H1 (cell line): Measurements from ENCODE around the gene MICU2. TPM values are rescaled to one million over a fixed set of nuclear protein-coding genes. Genes with fewer than 3 reads are reported as not detected.

Source experiments
- CTCF ChIA-PET: fragments of 300-600 bp; sonication (Branson Sonifier 250); formaldehyde crosslinking; loops from one replicate; lab custom pipeline; 2021; ENCODE audit not compliant: partially characterized antibody; lab: Charles Lee
- POLR2A ChIA-PET: fragments of 300-600 bp; sonication (Branson Sonifier 250); formaldehyde crosslinking; loops from one replicate; lab custom pipeline; 2021; ENCODE audit warnings: inconsistent platforms; ENCODE audit not compliant: partially characterized antibody; lab: Charles Lee
- DNase-seq, 2 experiments: peaks; one replicate each; pipeline versions ENCODE4 v3.0.0 to v3.0.0-alpha.2; 2010 to 2022; ENCODE audit warnings: low spot score in 2 of 2, low read depth in 1 of 2, mixed read lengths in 1 of 2
- FAIRE-seq: peaks from 2 replicates; lab custom pipeline; 2011; peaks lifted over from hg19 to GRCh38; lab: Jason Lieb, UNC
- H2AFZ ChIP-seq: 2 replicates; pipeline ENCODE4 v1.8.1; 2012; ENCODE audit warnings: low read length, inconsistent platforms
- H2AK5ac ChIP-seq: 2 replicates; pipeline ENCODE4 v1.6.1; 2013; ENCODE audit warnings: low read depth, low read length
- H2BK120ac ChIP-seq: replicated peaks from 2 replicates; pipeline ENCODE3; 2013; ENCODE audit warnings: low read depth, low read length, inconsistent platforms
- H2BK12ac ChIP-seq: 2 replicates; pipeline ENCODE4 v1.6.1; 2013; ENCODE audit warnings: low read depth, low read length
- H2BK15ac ChIP-seq: 2 replicates; pipeline ENCODE4 v1.6.1; 2013; ENCODE audit warnings: low read length
- H2BK20ac ChIP-seq: 2 replicates; pipeline ENCODE4 v1.6.1; 2013; ENCODE audit warnings: low read length
- H2BK5ac ChIP-seq: 2 replicates; pipeline ENCODE4 v1.6.1; 2013; ENCODE audit warnings: low read depth, low read length
- H3K14ac ChIP-seq: 2 replicates; pipeline ENCODE4 v1.6.1; 2013; ENCODE audit warnings: inconsistent platforms; ENCODE audit not compliant: insufficient read length
- H3K18ac ChIP-seq: 2 replicates; pipeline ENCODE4 v1.6.1; 2013; ENCODE audit warnings: low read length; ENCODE audit errors: extremely low read depth
- H3K23ac ChIP-seq: 2 replicates; pipeline ENCODE4 v1.6.1; 2013; ENCODE audit warnings: inconsistent platforms; ENCODE audit not compliant: insufficient read length
- H3K23me2 ChIP-seq: 2 replicates; pipeline ENCODE4 v1.6.1; 2013; ENCODE audit warnings: low read depth, low read length
- H3K27ac ChIP-seq: 2 replicates; pipeline ENCODE4 v1.6.1; 2011; ENCODE audit warnings: low read depth, low read length, inconsistent platforms
- H3K27me3 ChIP-seq, 4 experiments: replicated peaks in 1 of 4; 1 replicate in 1 of 4; 2 replicates in 3 of 4; pipeline versions ENCODE4 v1.6.1 to v1.8.1; 2011 to 2013; ENCODE audit warnings: low read length in 3 of 4, mild to moderate bottlenecking in 3 of 4, inconsistent platforms in 2 of 4, mixed read lengths in 2 of 4, moderate library complexity in 1 of 4; ENCODE audit not compliant: control insufficient read depth in 3 of 4, insufficient read depth in 3 of 4; ENCODE audit errors: extremely low read depth in 1 of 4
- H3K36me3 ChIP-seq, 4 experiments: 2 replicates each; pipeline versions ENCODE4 v1.6.1 to v1.8.1; 2011 to 2013; ENCODE audit warnings: mild to moderate bottlenecking in 4 of 4, low read length in 3 of 4, moderate library complexity in 2 of 4, control low read depth in 1 of 4, inconsistent platforms in 1 of 4; ENCODE audit not compliant: insufficient read depth in 4 of 4, control insufficient read depth in 2 of 4
- H3K4ac ChIP-seq: replicated peaks from 2 replicates; pipeline ENCODE3; 2013; ENCODE audit warnings: low read length, low read depth, mixed read lengths, inconsistent platforms; ENCODE audit not compliant: insufficient read length
- H3K4me1 ChIP-seq, 4 experiments: replicated peaks in 1 of 4; 1 replicate in 1 of 4; 2 replicates in 3 of 4; pipeline versions ENCODE4 v1.6.1 to v1.8.1; 2011 to 2013; ENCODE audit warnings: low read length in 3 of 4, inconsistent platforms in 2 of 4, mixed read lengths in 1 of 4; ENCODE audit not compliant: insufficient read depth in 4 of 4, control insufficient read depth in 3 of 4
- H3K4me2 ChIP-seq, 2 experiments: 2 replicates each; pipeline versions ENCODE4 v1.6.1 to v1.8.1; 2011 to 2013; ENCODE audit warnings: low read depth in 2 of 2, low read length in 2 of 2, control low read depth in 1 of 2, inconsistent platforms in 1 of 2, mild to moderate bottlenecking in 1 of 2; ENCODE audit not compliant: insufficient read depth in 1 of 2
- H3K4me3 ChIP-seq, 4 experiments: fragments of 200-600, 300-600 bp in 1 of 4; sonication (generic), shearing (Covaris generic), sonication (Bioruptor Twin) in 1 of 4; 2 replicates each; pipeline versions ENCODE4 v1.5.1 to v1.8.1; 2011 to 2016; ENCODE audit warnings: low read length in 4 of 4, low read depth in 3 of 4, control low read depth in 2 of 4, inconsistent platforms in 2 of 4, mild to moderate bottlenecking in 2 of 4, mixed read lengths in 1 of 4, moderate library complexity in 1 of 4; ENCODE audit not compliant: insufficient read depth in 2 of 4; ENCODE audit errors: extremely low read depth in 1 of 4
- H3K56ac ChIP-seq: replicated peaks from 2 replicates; pipeline ENCODE3; 2013; ENCODE audit warnings: low read depth, mild to moderate bottlenecking, mixed read lengths, low read length, inconsistent platforms; ENCODE audit not compliant: insufficient read length
- H3K79me1 ChIP-seq: 2 replicates; pipeline ENCODE4 v1.6.1; 2013; ENCODE audit warnings: low read depth, low read length, control low read depth
- H3K79me2 ChIP-seq, 2 experiments: 2 replicates each; pipeline versions ENCODE4 v1.6.1 to v1.8.1; 2012 to 2013; ENCODE audit warnings: low read length in 2 of 2, mild to moderate bottlenecking in 2 of 2, inconsistent platforms in 1 of 2; ENCODE audit not compliant: insufficient read depth in 2 of 2, control insufficient read depth in 1 of 2
- H3K9ac ChIP-seq, 4 experiments: replicated peaks in 1 of 4; 1 replicate in 1 of 4; 2 replicates in 3 of 4; pipeline versions ENCODE4 v1.6.1 to v1.8.1; 2011 to 2013; ENCODE audit warnings: low read depth in 3 of 4, low read length in 3 of 4, control low read depth in 2 of 4, mild to moderate bottlenecking in 2 of 4, moderate library complexity in 2 of 4, inconsistent platforms in 1 of 4; ENCODE audit errors: extremely low read depth in 1 of 4
- H3K9me3 ChIP-seq, 2 experiments: 2 replicates each; pipeline versions ENCODE4 v1.6.1 to v1.8.1; 2012 to 2013; ENCODE audit warnings: mild to moderate bottlenecking in 2 of 2, moderate library complexity in 2 of 2, control low read depth in 1 of 2, inconsistent platforms in 1 of 2, low read depth in 1 of 2, low read length in 1 of 2, mixed read lengths in 1 of 2; ENCODE audit not compliant: insufficient read depth in 2 of 2
- H4K20me1 ChIP-seq, 2 experiments: replicated peaks in 1 of 2; 2 replicates each; pipeline versions ENCODE3 to v1.8.1; 2011 to 2013; ENCODE audit warnings: inconsistent platforms in 2 of 2, low read length in 2 of 2, mild to moderate bottlenecking in 1 of 2; ENCODE audit not compliant: insufficient read depth in 2 of 2, control insufficient read depth in 1 of 2
- H4K5ac ChIP-seq: 2 replicates; pipeline ENCODE4 v1.6.1; 2013; ENCODE audit warnings: low read length, low read depth, mixed read lengths, inconsistent platforms; ENCODE audit not compliant: insufficient read length
- H4K8ac ChIP-seq: 2 replicates; pipeline ENCODE4 v1.8.0; 2013; ENCODE audit warnings: mild to moderate bottlenecking, moderate library complexity, low read length, inconsistent platforms; ENCODE audit not compliant: insufficient read depth; ENCODE audit errors: extremely low read depth
- H4K91ac ChIP-seq: replicated peaks from 2 replicates; pipeline ENCODE3; 2013; ENCODE audit warnings: low read length, mixed read lengths, inconsistent platforms; ENCODE audit not compliant: insufficient read length
- BCL11A ChIP-seq, 2 experiments: IDR thresholded peaks; one replicate each; pipeline ENCODE4 v1.6.1; 2011; ENCODE audit warnings: low read depth in 2 of 2, low read length in 2 of 2, mild to moderate bottlenecking in 2 of 2
- EZH2 ChIP-seq: fragments of 200-600 bp; sonication (generic); IDR thresholded peaks from 2 replicates; pipeline ENCODE4 v1.7.1; 2012; ENCODE audit warnings: low read depth, mild to moderate bottlenecking, moderate library complexity, low read length, inconsistent platforms; ENCODE audit not compliant: severe bottlenecking
- JUN ChIP-seq: IDR thresholded peaks from 2 replicates; pipeline ENCODE4 v1.6.1; 2011; ENCODE audit warnings: low read depth, mild to moderate bottlenecking, improper control_type of control experiment, low read length
- JUND ChIP-seq: IDR thresholded peaks from 2 replicates; pipeline ENCODE4 v1.6.1; 2011; ENCODE audit warnings: mild to moderate bottlenecking, improper control_type of control experiment, low read length
- RFX5 ChIP-seq: IDR thresholded peaks from 2 replicates; pipeline ENCODE4 v1.6.1; 2011; ENCODE audit warnings: low read depth, low read length, improper control_type of control experiment, borderline replicate concordance
- SAP30 ChIP-seq: fragments of 300-600 bp; sonication (generic); IDR thresholded peaks from 2 replicates; pipeline ENCODE4 v1.7.1; 2012; ENCODE audit warnings: low read length, moderate library complexity, mild to moderate bottlenecking, inconsistent platforms; ENCODE audit not compliant: insufficient read depth, insufficient replicate concordance
- SUZ12 ChIP-seq: fragments of 200-600 bp; sonication (generic); IDR thresholded peaks from 2 replicates; pipeline ENCODE4 v1.6.1; 2012; ENCODE audit warnings: mild to moderate bottlenecking, inconsistent platforms, low read length, moderate library complexity, mixed read lengths
- TAF1 ChIP-seq: IDR thresholded peaks from 2 replicates; pipeline ENCODE4 v1.6.1; 2011; ENCODE audit warnings: mild to moderate bottlenecking, low read depth, low read length
- TAF7 ChIP-seq: optimal IDR thresholded peaks from 2 replicates; pipeline ENCODE3; 2011; ENCODE audit warnings: low read depth, mild to moderate bottlenecking, inconsistent platforms, low read length, moderate library complexity, borderline replicate concordance
- TBP ChIP-seq: IDR thresholded peaks from 2 replicates; pipeline ENCODE4 v1.6.1; 2011; ENCODE audit warnings: low read depth, low read length, improper control_type of control experiment
- TCF12 ChIP-seq: IDR thresholded peaks from 2 replicates; pipeline ENCODE4 v1.6.1; 2011; ENCODE audit warnings: low read depth, mild to moderate bottlenecking, low read length
- WGBS, 2 experiments: shearing (Covaris generic) in 1 of 2; methylation state at CpG; one replicate each; pipeline versions ENCODE4 v1.1.6 to v1.1.7; 2013 to 2015; ENCODE audit warnings: low lambda C conversion rate in 2 of 2, mixed read lengths in 2 of 2, inconsistent platforms in 1 of 2, low coverage in 1 of 2, missing lambda C conversion rate in 1 of 2; ENCODE audit not compliant: insufficient replicate concordance in 2 of 2, insufficient coverage in 1 of 2, insufficient read length in 1 of 2; ENCODE audit errors: extremely low coverage in 1 of 2, missing lambda C conversion rate in 1 of 2; 5-methylcytosine and 5-hydroxymethylcytosine counted together
- polyA plus RNA-seq, 7 experiments: library from polyadenylated mRNA; depleted of rRNA in 3 of 7; stranded (reverse) in 5 of 7; unstranded in 2 of 7; fragments of >200 nt in 5 of 7; fragments of 200-250 nt in 2 of 7; gene quantifications; 1 replicate in 5 of 7; 2 replicates in 1 of 7; 4 replicates in 1 of 7; pipeline versions ENCODE4 v1.2.1 to v1.2.3, GENCODE V29; 2011 to 2013; ENCODE audit warnings: missing spikeins in 2 of 7, mixed read lengths in 2 of 7
- total RNA-seq: library from RNA; stranded (reverse); fragmentation: NEBNext Ultra II Directional; extraction: Animal tissue kit (Norgen Biotek cat#: 25700); gene quantifications from 2 replicates; pipeline ENCODE4 v1.2.1, GENCODE V29; 2021

MICU2 gene
- total and polyA plus RNA-seq, 2 of the 8 experiments (the other 6 are each of a cell fraction or from before 2014, with no cell fraction given), result 34.6 to 36.5 TPM

DNA sequence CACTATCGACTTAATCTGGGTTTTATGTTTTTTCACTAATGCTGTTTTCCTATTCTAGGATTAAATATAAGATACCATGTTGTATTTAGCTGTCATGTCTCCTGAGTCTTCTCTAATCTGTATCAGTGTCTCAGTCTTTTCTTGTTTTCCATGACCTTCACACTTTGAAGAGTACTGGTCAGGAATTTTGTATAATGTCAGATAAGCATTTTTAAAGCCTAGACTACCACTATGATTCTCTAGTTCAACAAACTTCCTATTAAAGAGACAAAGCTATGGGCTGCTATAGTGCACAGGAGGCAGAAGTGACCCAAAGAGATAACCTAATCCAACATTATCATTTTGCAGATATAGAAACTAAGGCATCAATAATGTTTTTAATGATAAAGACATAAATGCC, 81.8 kb downstream of the MICU2 start:
- Histone ChIP-seq H2AFZ (no peak overlapping the region), H3K79me1 (peaks cover 2% of the 10 kb centered on the region; the same call in 1 of the 2 replicates), H2BK12ac (no peak overlapping the region), H3K14ac (no peak overlapping the region), H4K8ac (no peak overlapping the region), H3K27me3 (no peaks in the 10 kb centered on the region), H3K27ac (no peak overlapping the region), H4K91ac (no peak overlapping the region), H3K23ac (no peak overlapping the region), H2AK5ac (no peak overlapping the region), H3K4me3 (no peak overlapping the region), H3K4me1 (no peaks in the 10 kb centered on the region), H2BK15ac (no peak overlapping the region), H3K4me2 (no peak overlapping the region), H2BK120ac (no peak overlapping the region), H3K9ac (no peak overlapping the region), H3K23me2 (no peaks in the 10 kb centered on the region), H3K18ac (no peak overlapping the region), H3K56ac (no peak overlapping the region), H4K20me1 (peaks cover 0 to 2% of the 10 kb centered on the region in 2 experiments), H3K79me2 (no peaks in the 10 kb centered on the region), H2BK5ac (no peak overlapping the region), H4K5ac (no peak overlapping the region), H3K9me3 (no peaks in the 10 kb centered on the region), H2BK20ac (no peak overlapping the region), H3K4ac (no peak overlapping the region), H3K36me3 (peaks cover 0 to 4% (median 0%) of the 10 kb centered on the region in 4 experiments; a peak in 2 of 8 replicates)
- 88% methylated on average over 1 of the region's 1 CpG; no CpG with 5 or more reads in 1 of the 2 experiments for WGBS, 2 experiments
- DNase-seq, result no peak
- TF ChIP-seq TBP (no peak), SAP30 (no peak), TCF12 (no peak), TAF1 (no peak), RFX5 (no peak), JUN (no peak), BCL11A (IDR thresholded peaks at IDR 0.05; ENCODE audit: low read depth in 2 of 2, low read length in 2 of 2) (no peak), TAF7 (no peak), EZH2 (no peak), JUND (no peak), SUZ12 (no peak)
- ChIA-PET CTCF (interaction anchor here (1.1 kb wide), 1 partner anchor 10 kb away, joined by 3 read pairs; no protein-coding TSS in a partner anchor), POLR2A (interaction anchor here (0.8 to 1.4 kb wide), 2 partner anchors 9 to 13 kb away, joined by 3 read pairs; no protein-coding TSS in a partner anchor)
- no peak for FAIRE-seq
